K562 treated with DMSO at 1 percent for 48 hours (cell line): ENCODE results near the gene SKA1. TPM values are rescaled to one million over a fixed set of nuclear protein-coding genes. Genes with fewer than 3 reads are reported as not detected.

Source experiments
- total RNA-seq: library from RNA; unstranded; fragments of 300-600 nt; gene quantifications from 2 replicates; pipeline ENCODE4 v1.2.3, GENCODE V29; 2022; ENCODE audit warnings: low replicate concordance; ENCODE audit errors: extremely low read depth

Gene SKA1
- total RNA-seq, result not detected in 2 replicates

GRCh38 chr18:50374753-50375391, at the start of gene SKA1:
SKA1 (plus strand) TSS chr18:50375046; CDS start chr18:50375831, 785 bp downstream.

Other genes with a start within 250 kb of the SKA1 start
- gene MYO5B, start 179.9 kb upstream of the SKA1 start, total RNA-seq, result not detected in 2 replicates
- not detected in 2 replicates for gene CFAP53, start 108.6 kb upstream of the SKA1 start, total RNA-seq
- gene MBD1, start 93.5 kb upstream of the SKA1 start, total RNA-seq, result not detected in 2 replicates
- gene CXXC1, start 87.4 kb upstream of the SKA1 start, total RNA-seq, result not detected in 2 replicates
- not detected in 2 replicates for gene MAPK4, start 185.0 kb downstream of the SKA1 start, total RNA-seq